ENCODE measurements around the gene HDAC8.
A peak's percentile ranks its signal among the peaks of the same experiment; 100 is the strongest.
"Not testable (repeated sequence)": the region's sequence is repeated elsewhere in the genome, so short reads cannot be mapped to it uniquely, and the experiment has no call there.

Gene HDAC8

DNA sequence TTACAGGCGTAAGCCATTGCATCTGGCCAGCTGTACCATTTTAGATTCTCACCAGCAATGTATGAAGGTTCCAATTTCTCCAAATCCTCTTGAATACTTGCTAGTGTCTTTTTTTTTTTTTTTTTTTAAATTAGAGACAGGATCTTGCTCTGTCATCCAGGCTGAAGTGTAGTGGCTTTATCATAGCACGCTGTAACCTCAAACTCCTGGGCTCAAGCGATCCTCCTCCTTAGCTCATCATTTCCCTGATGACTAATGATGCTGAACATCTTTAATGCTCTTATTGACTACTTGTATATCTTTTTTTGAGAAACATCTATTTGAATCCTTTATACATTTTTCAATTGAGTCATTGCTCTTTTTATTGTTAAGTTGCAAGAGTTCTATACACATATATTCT is 40.3 kb downstream of the HDAC8 start:
- TF ChIP-seq, protein P1, sequence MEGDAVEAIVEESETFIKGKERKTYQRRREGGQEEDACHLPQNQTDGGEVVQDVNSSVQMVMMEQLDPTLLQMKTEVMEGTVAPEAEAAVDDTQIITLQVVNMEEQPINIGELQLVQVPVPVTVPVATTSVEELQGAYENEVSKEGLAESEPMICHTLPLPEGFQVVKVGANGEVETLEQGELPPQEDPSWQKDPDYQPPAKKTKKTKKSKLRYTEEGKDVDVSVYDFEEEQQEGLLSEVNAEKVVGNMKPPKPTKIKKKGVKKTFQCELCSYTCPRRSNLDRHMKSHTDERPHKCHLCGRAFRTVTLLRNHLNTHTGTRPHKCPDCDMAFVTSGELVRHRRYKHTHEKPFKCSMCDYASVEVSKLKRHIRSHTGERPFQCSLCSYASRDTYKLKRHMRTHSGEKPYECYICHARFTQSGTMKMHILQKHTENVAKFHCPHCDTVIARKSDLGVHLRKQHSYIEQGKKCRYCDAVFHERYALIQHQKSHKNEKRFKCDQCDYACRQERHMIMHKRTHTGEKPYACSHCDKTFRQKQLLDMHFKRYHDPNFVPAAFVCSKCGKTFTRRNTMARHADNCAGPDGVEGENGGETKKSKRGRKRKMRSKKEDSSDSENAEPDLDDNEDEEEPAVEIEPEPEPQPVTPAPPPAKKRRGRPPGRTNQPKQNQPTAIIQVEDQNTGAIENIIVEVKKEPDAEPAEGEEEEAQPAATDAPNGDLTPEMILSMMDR (IDR thresholded peaks at IDR 0.05; ENCODE audit: insufficient read depth, low read depth, low read length, missing control alignments): no peak
- H3K4me3 ChIP-seq (ENCODE audit: low read depth, low read length): no peak overlapping the region
- no peak for DNase-seq (ENCODE audit: low read depth)

DNA sequence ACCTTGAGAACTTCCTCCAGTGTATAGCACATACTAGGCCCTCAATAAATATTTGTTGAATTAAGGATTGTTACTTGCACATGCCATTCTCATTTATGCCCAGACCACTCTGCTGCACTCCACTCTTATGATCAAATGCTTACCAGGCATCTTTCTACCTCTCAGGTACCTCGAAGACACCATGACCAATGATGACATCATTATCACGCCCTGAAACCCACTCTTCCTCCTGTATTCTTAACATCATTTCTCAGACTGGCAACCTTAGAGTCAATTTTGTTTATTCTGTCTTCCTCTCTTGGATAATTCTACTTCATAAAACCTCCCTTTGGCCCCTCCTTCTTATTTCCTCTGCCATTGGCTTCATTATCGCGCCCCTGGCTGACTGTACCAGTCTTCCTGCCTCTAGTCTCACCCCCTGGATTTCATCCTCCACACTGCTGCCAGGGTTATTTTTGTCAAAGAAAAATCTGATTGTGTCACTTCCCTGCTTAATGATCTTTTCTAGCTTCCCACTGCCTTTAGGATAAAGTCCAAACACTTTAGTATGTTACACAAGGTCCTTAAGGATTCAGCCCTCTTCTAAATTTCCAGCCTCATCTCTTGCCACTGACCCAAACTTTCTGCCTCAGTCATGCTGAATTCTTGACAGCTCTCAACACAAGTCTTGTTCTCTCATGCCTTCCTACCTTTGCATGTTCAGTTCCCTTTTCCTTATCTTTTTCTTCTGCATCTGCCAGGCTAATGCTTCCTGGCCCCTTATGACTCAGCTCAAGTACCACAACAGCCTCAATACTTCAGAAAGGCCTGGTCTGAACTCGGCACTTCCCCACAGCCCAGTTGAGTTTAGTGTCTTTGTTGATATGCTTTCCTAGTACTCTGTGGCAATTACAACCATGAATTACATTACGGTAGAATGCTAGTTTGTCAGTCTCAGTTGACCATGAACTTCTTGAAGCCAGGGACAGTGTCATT is 45.8 kb downstream of the HDAC8 start:
- H3K4me3 ChIP-seq (ENCODE audit: low read depth, low read length): no peak overlapping the region
- TF ChIP-seq, protein P1 (IDR thresholded peaks at IDR 0.05; ENCODE audit: insufficient read depth, low read depth, low read length, missing control alignments): no peak
- DNase-seq (ENCODE audit: low read depth): peak; percentile 2

DNA sequence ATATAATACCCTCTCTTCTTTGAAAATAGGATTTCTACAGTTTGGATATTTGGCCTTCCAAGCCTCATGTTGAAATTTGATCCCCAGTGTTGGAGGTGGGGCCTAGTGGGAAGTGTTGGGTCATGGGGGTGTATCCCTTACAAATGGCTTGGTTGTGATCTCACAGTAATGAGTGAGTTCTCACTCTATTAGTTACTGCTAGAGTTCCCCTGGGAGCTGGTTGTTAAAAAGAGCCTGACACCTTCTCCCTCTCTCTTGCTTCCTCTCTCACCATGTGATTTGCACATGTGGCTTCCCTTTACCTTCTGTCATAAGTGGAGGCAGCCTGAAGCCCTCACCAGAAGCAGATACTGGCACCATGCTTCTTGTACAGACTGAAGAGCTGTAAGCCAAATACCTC is 73.9 kb downstream of the HDAC8 start:
- no peak overlapping the region for H3K4me3 ChIP-seq (ENCODE audit: low read depth, low read length)
- TF ChIP-seq, protein P1 (IDR thresholded peaks at IDR 0.05; ENCODE audit: insufficient read depth, low read depth, low read length, missing control alignments): no peak
- DNase-seq (ENCODE audit: low read depth): peak; percentile 4

DNA sequence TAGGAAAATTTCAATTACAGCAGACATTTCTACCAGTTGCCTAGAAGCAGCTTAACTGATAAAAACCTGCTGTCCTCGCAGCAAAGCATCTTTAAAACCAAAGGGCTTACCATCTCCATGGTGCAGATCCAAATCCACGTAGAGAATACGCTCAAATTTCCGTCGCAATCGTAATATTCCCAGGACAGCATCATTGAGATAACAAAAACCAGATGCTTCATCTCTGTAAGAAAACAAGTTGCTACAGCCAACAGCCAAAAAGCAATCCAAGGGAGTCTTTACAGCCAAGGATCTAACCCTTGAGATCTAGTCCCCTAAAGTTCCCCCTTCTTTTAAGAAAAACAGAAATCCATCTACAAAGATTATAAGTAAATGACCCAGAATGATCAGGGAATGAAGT is 77.6 kb downstream of the HDAC8 start:
- DNase-seq (ENCODE audit: low read depth): no peak
- TF ChIP-seq, protein P1 (IDR thresholded peaks at IDR 0.05; ENCODE audit: insufficient read depth, low read depth, low read length, missing control alignments): no peak
- H3K4me3 ChIP-seq (ENCODE audit: low read depth, low read length): no peak overlapping the region

DNA sequence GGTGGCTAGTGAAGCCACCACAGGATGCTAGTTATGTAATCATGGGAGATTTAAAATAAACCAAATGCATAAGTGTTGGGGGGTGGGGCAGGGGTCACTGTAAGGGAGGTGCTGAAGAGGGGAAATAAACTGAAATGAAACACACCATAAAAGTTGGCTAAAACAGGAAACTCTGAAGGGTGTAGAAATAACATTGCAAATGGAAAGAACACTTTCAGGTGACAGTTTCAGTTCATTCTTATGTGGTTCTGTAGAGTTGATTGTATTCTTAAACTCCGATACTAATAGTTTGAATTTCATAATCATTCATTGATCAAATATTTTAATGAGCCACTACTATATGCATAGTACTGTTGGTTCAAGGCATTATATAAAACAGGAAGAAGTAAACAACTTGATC is 80.1 kb downstream of the HDAC8 start:
- TF ChIP-seq, protein P1 (IDR thresholded peaks at IDR 0.05; ENCODE audit: insufficient read depth, low read depth, low read length, missing control alignments): no peak
- peak; percentile 14 for DNase-seq (ENCODE audit: low read depth)
- H3K4me3 ChIP-seq (ENCODE audit: low read depth, low read length): no peak overlapping the region

DNA sequence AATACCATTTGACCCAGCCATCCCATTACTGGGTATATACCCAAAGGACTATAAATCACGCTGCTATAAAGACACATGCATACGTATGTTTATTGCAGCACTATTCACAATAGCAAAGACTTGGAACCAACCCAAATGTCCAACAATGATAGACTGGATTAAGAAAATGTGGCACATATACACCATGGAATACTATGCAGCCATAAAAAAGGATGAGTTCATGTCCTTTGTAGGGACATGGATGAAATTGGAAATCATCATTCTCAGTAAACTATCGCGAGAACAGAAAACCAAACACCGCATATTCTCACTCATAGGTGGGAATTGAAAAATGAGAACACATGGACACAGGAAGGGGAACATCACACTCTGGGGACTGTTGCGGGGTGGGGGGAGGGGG is 82.4 kb downstream of the HDAC8 start:
- H3K4me3 ChIP-seq (ENCODE audit: low read depth, low read length): not testable (repeated sequence)

DNA sequence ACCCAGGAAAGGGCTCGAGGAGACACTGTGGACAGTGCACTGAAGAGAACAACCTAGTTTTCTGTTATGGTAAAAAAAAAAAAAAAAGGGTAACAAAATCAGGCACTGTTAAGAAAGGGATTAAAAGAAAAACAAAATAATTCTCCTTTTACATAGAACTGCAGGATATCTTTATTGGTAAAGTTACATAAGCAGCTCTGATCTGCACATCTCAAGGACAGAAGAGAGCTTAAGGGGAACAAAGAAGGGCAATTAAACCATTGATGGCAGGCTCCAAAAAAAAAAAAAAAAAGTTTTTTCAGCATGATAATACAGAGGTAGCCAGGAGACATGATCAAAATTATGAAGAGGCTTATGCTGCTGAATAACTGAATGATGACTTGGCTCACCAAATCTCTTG is 85.0 kb downstream of the HDAC8 start:
- TF ChIP-seq, protein P1 (IDR thresholded peaks at IDR 0.05; ENCODE audit: insufficient read depth, low read depth, low read length, missing control alignments): no peak
- H3K4me3 ChIP-seq (ENCODE audit: low read depth, low read length): no peak overlapping the region
- DNase-seq (ENCODE audit: low read depth): no peak

More for the DNA sequence above, 82.4 kb downstream of the HDAC8 start:
- DNase-seq (ENCODE audit: low read depth): not testable (repeated sequence)

Data from GM12865 (cell line).